Pancreas (tissue), 10 donors: Measurements from ENCODE around the gene KIAA1671. TPM values are rescaled to one million over a fixed set of nuclear protein-coding genes. Genes with fewer than 3 reads are reported as not detected.

Experiments used
- ATAC-seq, 4 donors: fragments of 200-7000 bp; cut with Tn5 transposase; one replicate each; pipeline versions ENCODE4 v1.8.0 to v1.9.1; 2020; ENCODE audit warnings: mild to moderate bottlenecking in 4 of 4, moderate library complexity in 4 of 4
- DNase-seq, 6 donors: peaks; one replicate each; pipeline ENCODE4 v3.0.0-alpha.2; 2020
- FAIRE-seq: peaks from 2 replicates; lab custom pipeline; 2012; peaks lifted over from hg19 to GRCh38; lab: Jason Lieb, UNC
- H3K27ac ChIP-seq, 4 donors: fragments of 200-600 bp; sonication (generic); 1 replicate in 3 of 4; 2 replicates in 1 of 4; pipeline versions ENCODE4 v1.5.0 to v1.8.0; 2020
- H3K27me3 ChIP-seq, 4 donors: fragments of 200-600 bp; one replicate each; pipeline ENCODE4 v1.8.0; 2021
- H3K36me3 ChIP-seq, 3 donors: fragments of 200-600 bp; sonication (generic) in 1 of 3; one replicate each; pipeline versions ENCODE4 v1.5.0 to v1.8.0; 2020 to 2021
- H3K4me1 ChIP-seq, 3 donors: fragments of 200-600 bp; one replicate each; pipeline ENCODE4 v1.8.0; 2021
- H3K4me3 ChIP-seq, 4 donors: fragments of 200-600 bp; sonication (generic) in 2 of 4; one replicate each; pipeline versions ENCODE4 v1.5.0 to v1.8.0; 2020 to 2021
- H3K9me3 ChIP-seq, 4 donors: fragments of 200-600 bp; one replicate each; pipeline ENCODE4 v1.8.0; 2021
- CTCF ChIP-seq, 4 donors: fragments of 200-600 bp; sonication (generic) in 3 of 4; IDR thresholded peaks; one replicate each; pipeline versions ENCODE4 v1.5.0 to v1.8.0; 2021; ENCODE audit warnings: antibody characterized with exemption in 4 of 4
- WGBS, 2 donors: extraction: QIAGEN DNeasy Blood & Tissue Kit; methylation state at CpG; one replicate each; pipeline ENCODE4 v1.1.7; 2013; 5-methylcytosine and 5-hydroxymethylcytosine counted together
- intact Hi-C, 3 donors: fragments of 100-400 bp; cut with DNase I; formaldehyde crosslinking; loops; one replicate each; pipeline versions ENCODE4 v1.11.1 to v1.14.2; 2022
- polyA plus RNA-seq, 2 donors: library from polyadenylated mRNA; stranded (reverse); fragments of 200-250 nt; gene quantifications; one replicate each; pipeline ENCODE4 v1.2.3, GENCODE V29; 2013
- total RNA-seq, 6 donors: library from RNA; stranded (reverse); fragmentation: NEBNext Ultra II Directional in 4 of 6; extraction: Animal tissue kit (Norgen Biotek cat#: 25700) in 4 of 6; gene quantifications; one replicate each; pipeline versions ENCODE4 v1.2.1 to v1.2.4, GENCODE V29; 2021 to 2023
- donor health status: healthy with polysubstance abuse.
- donor health status: DM: no; HTN: no; CAD: no; lungs with moderate emphysema.
- donor health status: DM: no; HTN: no; CAD: no.
- donor health status: control.
- donor health status: control.
- donor health status: Bipolar disorder and iron deficiency.
- donor health status: DM: yes; HTN: yes; CAD: no.
- donor health status: DM: no; HTN: no; CAD: no.
- donor health status: DM: no; HTN: no; CAD: no.
- donor health status: DM: yes; HTN: yes; CAD: no.

The KIAA1671 gene
- total and polyA plus RNA-seq, 8 donors = 8.3 to 28.8 (median 19.0) TPM

GRCh38 chr22:25174156-25174887 is 221.8 kb downstream of the KIAA1671 start:
- H3K27me3 ChIP-seq = no peaks in the 10 kb centered on the region
- no peak overlapping the region for H3K27ac ChIP-seq
- H3K36me3 ChIP-seq = peaks cover 0 to 56% (median 13%) of the 10 kb centered on the region in 3 donors
- H3K4me1 ChIP-seq = no peaks in the 10 kb centered on the region
- no peaks in the 10 kb centered on the region for H3K9me3 ChIP-seq
- no peak for FAIRE-seq
- intact Hi-C loops = no loop called here
- ATAC-seq = no peak
- DNase-seq = no peak
- WGBS, 2 donors = 90 to 92% methylated on average over 13 of the region's 13 CpGs
- TF ChIP-seq CTCF (IDR thresholded peaks at IDR 0.05) = no peak
- no peak overlapping the region for H3K4me3 ChIP-seq

- H3K4me3 ChIP-seq = no peak overlapping the region
- peaks cover 0 to 59% (median 13%) of the 10 kb centered on the region in 3 donors for H3K36me3 ChIP-seq
- ATAC-seq (no peak), FAIRE-seq (no peak), DNase-seq (no peak)
- no peaks in the 10 kb centered on the region for H3K4me1 ChIP-seq
- no peak for TF ChIP-seq CTCF (IDR thresholded peaks at IDR 0.05)
- H3K9me3 ChIP-seq = no peaks in the 10 kb centered on the region
- WGBS, 2 donors = 81 to 87% methylated on average over 6 of the region's 6 CpGs
- intact Hi-C loops = no loop called here
- H3K27ac ChIP-seq = no peak overlapping the region
- H3K27me3 ChIP-seq = no peaks in the 10 kb centered on the region
Observed at GRCh38 chr22:25174888-25175411, 222.4 kb downstream of the KIAA1671 start.

GRCh38 chr22:25176175-25176574 is 223.7 kb downstream of the KIAA1671 start:
- Histone ChIP-seq H3K4me1 (no peaks in the 10 kb centered on the region), H3K36me3 (peaks cover 0 to 59% (median 13%) of the 10 kb centered on the region in 3 donors), H3K9me3 (no peaks in the 10 kb centered on the region), H3K4me3 (no peak overlapping the region), H3K27me3 (no peaks in the 10 kb centered on the region), H3K27ac (no peak overlapping the region)
- no peak for TF ChIP-seq CTCF (IDR thresholded peaks at IDR 0.05)
- WGBS, 2 donors = 94 to 96% methylated on average over 6 of the region's 6 CpGs
- intact Hi-C loops = no loop called here
- ATAC-seq (no peak), FAIRE-seq (no peak), DNase-seq (no peak)

- H3K27ac ChIP-seq = no peak overlapping the region
- no peak for TF ChIP-seq CTCF (IDR thresholded peaks at IDR 0.05)
- no peak for FAIRE-seq
- H3K9me3 ChIP-seq = no peaks in the 10 kb centered on the region
- WGBS, 2 donors = 87 to 89% methylated on average over 3 of the region's 3 CpGs
- intact Hi-C loops = no loop called here
- H3K4me3 ChIP-seq = no peak overlapping the region
- no peak for ATAC-seq
- DNase-seq = no peak
- H3K4me1 ChIP-seq = no peaks in the 10 kb centered on the region
- no peaks in the 10 kb centered on the region for H3K27me3 ChIP-seq
- peaks cover 0 to 64% (median 13%) of the 10 kb centered on the region in 3 donors for H3K36me3 ChIP-seq
Observed at GRCh38 chr22:25176799-25177198, 224.3 kb downstream of the KIAA1671 start.

GRCh38 chr22:25177226-25177625 is 224.7 kb downstream of the KIAA1671 start:
- H3K4me1 ChIP-seq = no peaks in the 10 kb centered on the region
- H3K36me3 ChIP-seq = peaks cover 0 to 60% (median 13%) of the 10 kb centered on the region in 3 donors
- TF ChIP-seq CTCF (IDR thresholded peaks at IDR 0.05) = no peak
- intact Hi-C loops = no loop called here
- ATAC-seq (no peak), DNase-seq (no peak), FAIRE-seq (no peak)
- H3K27me3 ChIP-seq = no peaks in the 10 kb centered on the region
- no peaks in the 10 kb centered on the region for H3K9me3 ChIP-seq
- no peak overlapping the region for H3K27ac ChIP-seq
- WGBS, 2 donors = 93 to 95% methylated on average over 13 of the region's 13 CpGs
- no peak overlapping the region for H3K4me3 ChIP-seq
